Stimulated activated naive B cell treated with anti-CD40 and anti-IgM and Interleukin-4, amounts not matched to agents 10 μg/mL and 1 μg/mL and 100 μg/mL, for 72 hours (primary cell): ENCODE measurements around the gene MSI2.
A peak's percentile ranks its signal among the peaks of the same experiment; 100 is the strongest.

Experiments
- ATAC-seq, 2 donors: fragments of 150-1000 bp; cut with Tn5 transposase; replicated peaks; 2 replicates each; pipeline ENCODE4 v1.10.0; 2021; ENCODE audit warnings: moderate library complexity in 1 of 2
- DNase-seq: peaks from one replicate; pipeline ENCODE4 v3.0.0; 2021
- H3K27ac Mint-ChIP-seq: one replicate; pipeline ENCODE4 v1.8.0; 2022; ENCODE audit warnings: mild to moderate bottlenecking, mixed read lengths
- H3K27me3 Mint-ChIP-seq, 2 donors: one replicate each; pipeline ENCODE4 v1.8.0; 2022; ENCODE audit warnings: mixed read lengths in 2 of 2
- H3K36me3 Mint-ChIP-seq, 2 donors: one replicate each; pipeline ENCODE4 v1.8.0; 2022; ENCODE audit warnings: mixed read lengths in 2 of 2, mild to moderate bottlenecking in 1 of 2
- H3K4me1 Mint-ChIP-seq, 2 donors: one replicate each; pipeline ENCODE4 v1.8.0; 2022; ENCODE audit warnings: mixed read lengths in 2 of 2, mild to moderate bottlenecking in 1 of 2
- H3K4me3 Mint-ChIP-seq, 2 donors: one replicate each; pipeline ENCODE4 v1.8.0; 2022; ENCODE audit warnings: mild to moderate bottlenecking in 2 of 2, mixed read lengths in 2 of 2, moderate library complexity in 1 of 2
- H3K9me3 Mint-ChIP-seq, 2 donors: one replicate each; pipeline ENCODE4 v1.8.0; 2022; ENCODE audit warnings: mixed read lengths in 2 of 2, mild to moderate bottlenecking in 1 of 2

The MSI2 gene

GRCh38 chr17:57599271-57600045 is 343.1 kb downstream of the MSI2 start:
- no peaks in the 10 kb centered on the region for H3K27me3 Mint-ChIP-seq
- ATAC-seq (peak in 1 of 2 donors; percentile 12), DNase-seq (peak; percentile 15)
- H3K36me3 Mint-ChIP-seq, result peaks cover 22 to 35% of the 10 kb centered on the region in 2 donors
- peak overlapping the region in 1 of 2 donors; percentile 2 for H3K4me3 Mint-ChIP-seq
- peak overlapping the region; percentile 70 for H3K27ac Mint-ChIP-seq
- H3K9me3 Mint-ChIP-seq, result peaks cover 0 to under 1% of the 10 kb centered on the region in 2 donors
- H3K4me1 Mint-ChIP-seq, result peaks cover 26 to 60% of the 10 kb centered on the region in 2 donors

- Mint-ChIP-seq H3K27me3 (no peaks in the 10 kb centered on the region), H3K36me3 (peaks cover 22 to 30% of the 10 kb centered on the region in 2 donors), H3K4me3 (no peak overlapping the region), H3K9me3 (no peaks in the 10 kb centered on the region), H3K27ac (no peak overlapping the region), H3K4me1 (peaks cover 29 to 64% of the 10 kb centered on the region in 2 donors)
- DNase-seq (no peak), ATAC-seq (no peak)
Measured at GRCh38 chr17:57600074-57600473, 343.8 kb downstream of the MSI2 start.

GRCh38 chr17:57601143-57601735 is 344.9 kb downstream of the MSI2 start:
- H3K4me3 Mint-ChIP-seq, result no peak overlapping the region
- no peaks in the 10 kb centered on the region for H3K27me3 Mint-ChIP-seq
- no peak for DNase-seq
- H3K36me3 Mint-ChIP-seq, result peaks cover 20 to 24% of the 10 kb centered on the region in 2 donors
- no peaks in the 10 kb centered on the region for H3K9me3 Mint-ChIP-seq
- ATAC-seq, result no peak
- H3K27ac Mint-ChIP-seq, result no peak overlapping the region
- H3K4me1 Mint-ChIP-seq, result peaks cover 41 to 76% of the 10 kb centered on the region in 2 donors

- Mint-ChIP-seq H3K27me3 (no peaks in the 10 kb centered on the region), H3K4me3 (no peak overlapping the region), H3K9me3 (no peaks in the 10 kb centered on the region), H3K27ac (peak overlapping the region; percentile 94), H3K36me3 (peaks cover 19 to 21% of the 10 kb centered on the region in 2 donors), H3K4me1 (peaks cover 45 to 79% of the 10 kb centered on the region in 2 donors)
- DNase-seq, result no peak
- no peak for ATAC-seq
Measured at GRCh38 chr17:57602896-57603295, 346.6 kb downstream of the MSI2 start.

GRCh38 chr17:57603546-57603945 is 347.2 kb downstream of the MSI2 start:
- Mint-ChIP-seq H3K9me3 (no peaks in the 10 kb centered on the region), H3K27ac (peak overlapping the region; percentile 94), H3K27me3 (no peaks in the 10 kb centered on the region), H3K4me1 (peaks cover 46 to 72% of the 10 kb centered on the region in 2 donors), H3K36me3 (peaks cover 19 to 21% of the 10 kb centered on the region in 2 donors), H3K4me3 (no peak overlapping the region)
- DNase-seq (no peak), ATAC-seq (no peak)

- Mint-ChIP-seq H3K9me3 (no peaks in the 10 kb centered on the region), H3K4me1 (peaks cover 44 to 68% of the 10 kb centered on the region in 2 donors), H3K36me3 (peaks cover 19 to 24% of the 10 kb centered on the region in 2 donors), H3K27me3 (no peaks in the 10 kb centered on the region), H3K27ac (peak overlapping the region; percentile 94), H3K4me3 (peak overlapping the region; percentile 35 to 42)
- DNase-seq, result peak; percentile 78
- peak; percentile 80 to 87 for ATAC-seq
Measured at GRCh38 chr17:57603978-57604377, 347.7 kb downstream of the MSI2 start.

GRCh38 chr17:57604771-57605674 is 348.7 kb downstream of the MSI2 start:
- Mint-ChIP-seq H3K27me3 (no peaks in the 10 kb centered on the region), H3K27ac (peak overlapping the region; percentile 94), H3K4me3 (peak overlapping the region; percentile 53 to 74), H3K36me3 (peaks cover 14 to 19% of the 10 kb centered on the region in 2 donors), H3K9me3 (no peaks in the 10 kb centered on the region), H3K4me1 (peaks cover 36 to 66% of the 10 kb centered on the region in 2 donors)
- DNase-seq, result peak; percentile 54
- peak; percentile 68 to 69 for ATAC-seq

- peaks cover 13 to 19% of the 10 kb centered on the region in 2 donors for H3K36me3 Mint-ChIP-seq
- H3K27ac Mint-ChIP-seq, result peak overlapping the region; percentile 92
- H3K4me1 Mint-ChIP-seq, result peaks cover 36 to 62% of the 10 kb centered on the region in 2 donors
- ATAC-seq (peak; percentile 33 to 40), DNase-seq (no peak)
- H3K27me3 Mint-ChIP-seq, result no peaks in the 10 kb centered on the region
- no peaks in the 10 kb centered on the region for H3K9me3 Mint-ChIP-seq
- peak overlapping the region; percentile 53 to 74 for H3K4me3 Mint-ChIP-seq
Measured at GRCh38 chr17:57605675-57606105, 349.4 kb downstream of the MSI2 start.

- no peak for DNase-seq
- no peak for ATAC-seq
- H3K4me1 Mint-ChIP-seq, result peaks cover 36 to 58% of the 10 kb centered on the region in 2 donors
- H3K9me3 Mint-ChIP-seq, result no peaks in the 10 kb centered on the region
- H3K4me3 Mint-ChIP-seq, result peak overlapping the region; percentile 36 to 74
- no peaks in the 10 kb centered on the region for H3K27me3 Mint-ChIP-seq
- peak overlapping the region; percentile 92 for H3K27ac Mint-ChIP-seq
- H3K36me3 Mint-ChIP-seq, result peaks cover 7 to 13% of the 10 kb centered on the region in 2 donors
Measured at GRCh38 chr17:57606111-57606875, 350.0 kb downstream of the MSI2 start.

- peaks cover 4 to 12% of the 10 kb centered on the region in 2 donors for H3K36me3 Mint-ChIP-seq
- H3K4me3 Mint-ChIP-seq, result no peak overlapping the region
- H3K27me3 Mint-ChIP-seq, result no peaks in the 10 kb centered on the region
- no peak overlapping the region for H3K27ac Mint-ChIP-seq
- H3K9me3 Mint-ChIP-seq, result no peaks in the 10 kb centered on the region
- no peak for ATAC-seq
- H3K4me1 Mint-ChIP-seq, result peaks cover 44 to 58% of the 10 kb centered on the region in 2 donors
- no peak for DNase-seq
Measured at GRCh38 chr17:57607553-57608120, 351.3 kb downstream of the MSI2 start.

GRCh38 chr17:57608369-57609124 is 352.2 kb downstream of the MSI2 start:
- Mint-ChIP-seq H3K36me3 (peaks cover 4 to 12% of the 10 kb centered on the region in 2 donors), H3K4me1 (peaks cover 45 to 55% of the 10 kb centered on the region in 2 donors), H3K9me3 (no peaks in the 10 kb centered on the region), H3K27ac (peak overlapping the region; percentile 54), H3K27me3 (no peaks in the 10 kb centered on the region), H3K4me3 (no peak overlapping the region)
- no peak for DNase-seq
- ATAC-seq, result no peak

- peaks cover 37 to 48% of the 10 kb centered on the region in 2 donors for H3K4me1 Mint-ChIP-seq
- DNase-seq (no peak), ATAC-seq (no peak)
- H3K27ac Mint-ChIP-seq, result no peak overlapping the region
- peaks cover 4 to 12% of the 10 kb centered on the region in 2 donors for H3K36me3 Mint-ChIP-seq
- H3K9me3 Mint-ChIP-seq, result no peaks in the 10 kb centered on the region
- no peaks in the 10 kb centered on the region for H3K27me3 Mint-ChIP-seq
- H3K4me3 Mint-ChIP-seq, result no peak overlapping the region
Measured at GRCh38 chr17:57609125-57609877, 353.0 kb downstream of the MSI2 start.
